GM12801 (cell line): Measurements from ENCODE around the gene SART1.

Experiments used
- TF ChIP-seq, protein P1 (sequence below): IDR thresholded peaks from one replicate; pipeline ENCODE4 v1.5.1; 2011; ENCODE audit warnings: control low read depth; ENCODE audit not compliant: insufficient read length; ENCODE audit errors: extremely low read depth

Gene SART1

DNA sequence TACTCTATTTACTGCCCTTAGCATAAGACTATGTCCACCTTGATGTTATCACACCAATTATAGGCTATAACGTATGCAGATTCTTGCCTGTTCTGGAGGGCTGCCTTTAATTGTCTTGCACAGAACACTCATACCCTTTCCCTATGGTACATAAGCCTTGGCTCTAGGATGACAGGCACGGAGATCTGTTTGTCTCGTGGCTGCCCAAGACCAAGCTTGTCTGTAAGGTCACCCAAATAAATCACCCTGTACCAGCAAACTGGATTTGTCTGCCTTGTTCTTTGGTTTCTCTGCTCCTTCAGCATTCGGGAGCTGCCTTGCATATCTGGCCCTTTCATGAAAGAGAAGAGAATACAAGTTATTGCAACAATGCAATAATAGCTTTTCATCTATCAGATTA lies 23.8 kb upstream of the SART1 start:
- TF ChIP-seq, protein P1, sequence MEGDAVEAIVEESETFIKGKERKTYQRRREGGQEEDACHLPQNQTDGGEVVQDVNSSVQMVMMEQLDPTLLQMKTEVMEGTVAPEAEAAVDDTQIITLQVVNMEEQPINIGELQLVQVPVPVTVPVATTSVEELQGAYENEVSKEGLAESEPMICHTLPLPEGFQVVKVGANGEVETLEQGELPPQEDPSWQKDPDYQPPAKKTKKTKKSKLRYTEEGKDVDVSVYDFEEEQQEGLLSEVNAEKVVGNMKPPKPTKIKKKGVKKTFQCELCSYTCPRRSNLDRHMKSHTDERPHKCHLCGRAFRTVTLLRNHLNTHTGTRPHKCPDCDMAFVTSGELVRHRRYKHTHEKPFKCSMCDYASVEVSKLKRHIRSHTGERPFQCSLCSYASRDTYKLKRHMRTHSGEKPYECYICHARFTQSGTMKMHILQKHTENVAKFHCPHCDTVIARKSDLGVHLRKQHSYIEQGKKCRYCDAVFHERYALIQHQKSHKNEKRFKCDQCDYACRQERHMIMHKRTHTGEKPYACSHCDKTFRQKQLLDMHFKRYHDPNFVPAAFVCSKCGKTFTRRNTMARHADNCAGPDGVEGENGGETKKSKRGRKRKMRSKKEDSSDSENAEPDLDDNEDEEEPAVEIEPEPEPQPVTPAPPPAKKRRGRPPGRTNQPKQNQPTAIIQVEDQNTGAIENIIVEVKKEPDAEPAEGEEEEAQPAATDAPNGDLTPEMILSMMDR: no peak

DNA sequence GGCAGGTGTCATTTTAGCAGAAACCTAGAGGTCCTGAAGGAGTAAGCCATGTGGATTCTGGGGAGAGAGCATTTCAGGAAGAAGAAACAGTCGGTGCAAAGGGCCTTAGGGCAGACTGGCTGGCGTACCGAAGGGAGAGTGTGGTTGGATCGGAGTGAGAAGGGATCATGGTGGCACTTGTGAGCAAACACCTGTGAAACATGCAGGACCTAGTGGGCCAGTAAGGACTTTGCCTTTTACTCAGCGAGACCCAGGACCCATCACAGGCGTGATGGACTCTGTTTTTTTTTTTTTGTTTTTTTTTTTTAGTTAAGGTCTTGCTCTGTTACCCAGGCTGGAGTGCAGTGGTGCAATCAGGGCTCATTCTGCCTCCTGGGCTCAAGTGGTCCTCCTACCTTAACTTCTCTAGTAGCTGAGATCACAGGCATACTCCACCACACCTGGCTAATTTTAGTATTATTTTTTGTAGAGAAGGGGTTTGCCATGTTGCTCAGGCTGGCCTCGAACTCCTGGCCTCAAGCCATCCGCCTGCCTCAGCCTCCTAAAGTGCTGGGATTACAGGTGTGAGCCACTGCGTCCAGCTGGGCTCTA lies 19.7 kb upstream of the SART1 start:
- TF ChIP-seq, protein P1: no peak

DNA sequence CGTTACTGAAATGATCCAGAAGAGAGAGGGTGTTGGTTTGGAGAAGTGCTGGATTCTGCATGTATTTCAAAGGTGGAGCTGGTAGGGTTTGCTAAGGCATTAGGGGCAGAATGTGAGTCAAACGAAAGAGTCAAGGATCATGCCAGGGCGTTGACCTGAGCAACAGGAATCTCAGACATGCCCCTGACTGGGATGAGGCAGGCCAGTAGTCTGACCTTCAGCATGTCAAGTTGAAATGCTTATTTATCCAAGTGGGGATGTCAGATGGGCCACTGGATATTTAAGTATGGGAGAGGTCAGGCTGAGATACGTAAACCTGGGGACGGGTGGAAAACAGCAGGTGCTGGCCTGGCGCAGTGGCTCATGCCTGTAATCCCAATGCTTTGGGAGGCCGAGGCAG lies 19.0 kb upstream of the SART1 start:
- TF ChIP-seq, protein P1: no peak

GRCh38 chr11:65944191-65944590 lies 17.3 kb upstream of the SART1 start:
- TF ChIP-seq, protein P1: no peak

- TF ChIP-seq, protein P1: no peak
These were observed 16.8 kb upstream of the SART1 start for GRCh38 chr11:65944767-65945166.

GRCh38 chr11:65945430-65945911 lies 16.1 kb upstream of the SART1 start, which contains the start of gene TSGA10IP:
TSGA10IP (plus strand) TSS chr11:65945480; CDS start chr11:65945676, 196 bp downstream.
- TF ChIP-seq, protein P1: no peak

- TF ChIP-seq, protein P1: no peak
These were observed 15.5 kb upstream of the SART1 start for GRCh38 chr11:65945941-65946558.
